Suprapubic skin (tissue), 4 donors: ENCODE measurements around the gene TBKBP1. TPM values are rescaled to one million over a fixed set of nuclear protein-coding genes. Genes with fewer than 3 reads are reported as not detected.

Experiments used
- DNase-seq, 2 donors: peaks; one replicate each; pipeline ENCODE4 v3.0.0-alpha.2; 2019; ENCODE audit warnings: low spot score in 2 of 2
- H3K27ac ChIP-seq: fragments of 200-600 bp; sonication (generic); one replicate; pipeline ENCODE4 v1.5.1; 2019
- H3K27me3 ChIP-seq: fragments of 200-600 bp; sonication (generic); one replicate; pipeline ENCODE4 v1.5.1; 2019
- H3K36me3 ChIP-seq: fragments of 200-600 bp; sonication (generic); one replicate; pipeline ENCODE4 v1.5.1; 2019
- H3K4me1 ChIP-seq: fragments of 200-600 bp; sonication (generic); one replicate; pipeline ENCODE4 v1.5.1; 2019
- H3K4me3 ChIP-seq: fragments of 200-600 bp; sonication (generic); one replicate; pipeline ENCODE4 v1.5.1; 2019; ENCODE audit warnings: mild to moderate bottlenecking
- H3K9me3 ChIP-seq: fragments of 200-600 bp; sonication (generic); one replicate; pipeline ENCODE4 v1.5.1; 2019
- EP300 ChIP-seq: sonication (generic); formaldehyde crosslinking; IDR thresholded peaks from one replicate; pipeline ENCODE4 v1.6.1; 2017; ENCODE audit warnings: antibody characterized with exemption
- POLR2A ChIP-seq, 2 donors: fragments of 450-650 bp; IDR thresholded peaks; one replicate each; pipeline ENCODE4 v1.6.1; 2017; ENCODE audit warnings: antibody characterized with exemption in 2 of 2, mild to moderate bottlenecking in 2 of 2, moderate library complexity in 2 of 2
- POLR2AphosphoS5 ChIP-seq, 3 donors: sonication (generic); formaldehyde crosslinking; IDR thresholded peaks; one replicate each; pipeline ENCODE4 v1.6.1; 2017; ENCODE audit warnings: antibody characterized with exemption in 3 of 3
- WGBS: methylation state at CpG from one replicate; pipeline ENCODE4 v1.1.5; 2018; 5-methylcytosine and 5-hydroxymethylcytosine counted together
- total RNA-seq, 4 donors: library from RNA; depleted of rRNA; stranded (reverse); fragments of >200 nt; gene quantifications; one replicate each; pipeline ENCODE4 v1.1.0, GENCODE V29; 2016
- TF ChIP-seq, protein P1 (sequence below), 2 donors: fragments of 200-600 bp in 1 of 2; fragments of 450-650 bp in 1 of 2; sonication (generic) in 1 of 2; IDR thresholded peaks; one replicate each; pipeline ENCODE4 v1.5.1; 2016 to 2019; ENCODE audit warnings: antibody characterized with exemption in 2 of 2, mild to moderate bottlenecking in 1 of 2, moderate library complexity in 1 of 2

The TBKBP1 gene
- total RNA-seq, 4 donors from 2014 or later: 4.9 to 10.5 (median 8.4) TPM

DNA sequence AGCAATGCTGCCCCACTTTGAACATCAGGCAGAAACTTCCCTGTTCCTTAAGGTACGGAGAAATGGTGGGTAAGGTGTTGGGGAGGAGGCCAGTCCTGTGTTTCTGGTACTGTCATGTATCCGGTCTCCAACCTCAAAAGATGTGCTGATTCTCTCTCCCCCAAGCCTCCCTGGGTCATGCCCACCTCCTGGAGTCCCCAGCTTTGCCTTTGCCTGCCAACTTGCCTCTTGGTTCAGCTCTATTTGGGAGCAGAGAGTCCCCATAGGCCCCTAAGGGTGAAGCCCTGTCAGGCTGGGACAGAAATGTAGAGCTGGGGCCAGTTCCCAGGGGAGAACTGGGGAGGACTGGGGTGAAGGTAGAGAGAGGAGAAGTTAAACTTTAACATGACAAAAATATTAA lies 37.4 kb downstream of the TBKBP1 start:
- H3K36me3 ChIP-seq: no peaks in the 10 kb centered on the region
- WGBS: 75% methylated on average over 2 of the region's 2 CpGs
- peak in 1 of 2 donors; percentile 29 for DNase-seq
- H3K27ac ChIP-seq: no peak overlapping the region
- TF ChIP-seq, protein P1, sequence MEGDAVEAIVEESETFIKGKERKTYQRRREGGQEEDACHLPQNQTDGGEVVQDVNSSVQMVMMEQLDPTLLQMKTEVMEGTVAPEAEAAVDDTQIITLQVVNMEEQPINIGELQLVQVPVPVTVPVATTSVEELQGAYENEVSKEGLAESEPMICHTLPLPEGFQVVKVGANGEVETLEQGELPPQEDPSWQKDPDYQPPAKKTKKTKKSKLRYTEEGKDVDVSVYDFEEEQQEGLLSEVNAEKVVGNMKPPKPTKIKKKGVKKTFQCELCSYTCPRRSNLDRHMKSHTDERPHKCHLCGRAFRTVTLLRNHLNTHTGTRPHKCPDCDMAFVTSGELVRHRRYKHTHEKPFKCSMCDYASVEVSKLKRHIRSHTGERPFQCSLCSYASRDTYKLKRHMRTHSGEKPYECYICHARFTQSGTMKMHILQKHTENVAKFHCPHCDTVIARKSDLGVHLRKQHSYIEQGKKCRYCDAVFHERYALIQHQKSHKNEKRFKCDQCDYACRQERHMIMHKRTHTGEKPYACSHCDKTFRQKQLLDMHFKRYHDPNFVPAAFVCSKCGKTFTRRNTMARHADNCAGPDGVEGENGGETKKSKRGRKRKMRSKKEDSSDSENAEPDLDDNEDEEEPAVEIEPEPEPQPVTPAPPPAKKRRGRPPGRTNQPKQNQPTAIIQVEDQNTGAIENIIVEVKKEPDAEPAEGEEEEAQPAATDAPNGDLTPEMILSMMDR (IDR thresholded peaks at IDR 0.05): no peak
- H3K9me3 ChIP-seq: no peaks in the 10 kb centered on the region
- no peak overlapping the region for H3K4me3 ChIP-seq
- peaks cover 65% of the 10 kb centered on the region for H3K27me3 ChIP-seq
- H3K4me1 ChIP-seq: peaks cover 14% of the 10 kb centered on the region

DNA sequence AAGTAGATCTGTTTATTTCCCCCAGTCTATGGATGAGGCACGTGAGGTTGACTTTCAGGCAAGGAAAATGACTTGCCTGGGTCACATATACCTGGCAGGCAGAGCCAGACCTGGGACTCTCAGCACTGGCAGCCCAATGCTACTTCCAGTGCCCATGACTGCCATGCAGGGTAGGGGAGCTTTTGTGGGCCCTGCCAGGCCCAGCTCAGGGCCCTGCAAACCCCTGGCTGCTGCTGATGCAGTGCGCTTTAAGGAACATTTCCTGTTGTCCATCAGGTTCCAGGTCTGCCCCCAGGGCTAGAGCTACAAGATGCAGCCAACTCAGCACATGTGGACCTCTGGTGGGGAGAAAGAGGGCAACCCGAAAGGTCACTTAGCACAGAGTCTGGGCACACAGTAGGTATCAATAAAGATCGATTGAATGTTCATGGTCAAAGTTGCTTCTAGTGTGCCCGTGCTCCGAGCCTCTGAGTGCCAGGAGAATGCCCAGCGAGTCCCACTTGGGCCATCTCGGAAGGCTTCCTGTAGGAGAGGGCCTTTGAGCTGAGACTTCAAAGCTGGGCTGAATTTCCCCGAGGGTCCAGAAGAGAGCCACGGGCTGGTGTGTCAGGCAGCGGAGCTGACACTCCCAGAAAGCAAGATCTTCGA lies 38.6 kb downstream of the TBKBP1 start:
- peaks cover 68% of the 10 kb centered on the region for H3K27me3 ChIP-seq
- WGBS: 55% methylated on average over 9 of the region's 12 CpGs
- no peaks in the 10 kb centered on the region for H3K9me3 ChIP-seq
- H3K27ac ChIP-seq: no peak overlapping the region
- TF ChIP-seq, protein P1 (IDR thresholded peaks at IDR 0.05): no peak
- no peak for TF ChIP-seq EP300
- TF ChIP-seq POLR2A (IDR thresholded peaks at IDR 0.05): no peak
- no peak for TF ChIP-seq POLR2AphosphoS5 (IDR thresholded peaks at IDR 0.05)
- H3K4me1 ChIP-seq: peaks cover 14% of the 10 kb centered on the region
- no peaks in the 10 kb centered on the region for H3K36me3 ChIP-seq
- DNase-seq: peak; percentile 20 to 48
- H3K4me3 ChIP-seq: peak overlapping the region; percentile 54

DNA sequence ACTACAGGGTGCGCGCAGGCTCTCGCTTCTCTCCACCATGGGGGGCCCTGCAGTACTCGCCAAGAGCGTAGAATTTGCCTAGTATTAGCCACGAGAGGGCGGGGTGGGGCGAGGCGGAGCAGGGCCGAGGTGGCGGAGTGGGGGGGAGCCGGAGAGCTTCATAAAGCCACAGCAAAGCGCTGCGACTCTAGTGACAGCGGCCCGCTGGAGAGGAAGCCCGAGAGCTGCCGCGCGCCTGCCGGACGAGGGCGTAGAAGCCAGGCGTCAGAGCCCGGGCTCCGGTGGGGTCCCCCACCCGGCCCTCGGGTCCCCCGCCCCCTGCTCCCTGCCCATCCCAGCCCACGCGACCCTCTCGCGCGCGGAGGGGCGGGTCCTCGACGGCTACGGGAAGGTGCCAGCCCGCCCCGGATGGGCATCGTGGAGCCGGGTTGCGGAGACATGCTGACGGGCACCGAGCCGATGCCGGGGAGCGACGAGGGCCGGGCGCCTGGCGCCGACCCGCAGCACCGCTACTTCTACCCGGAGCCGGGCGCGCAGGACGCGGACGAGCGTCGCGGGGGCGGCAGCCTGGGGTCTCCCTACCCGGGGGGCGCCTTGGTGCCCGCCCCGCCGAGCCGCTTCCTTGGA lies 39.2 kb downstream of the TBKBP1 start, which contains the start of gene TBX21:
Gene TBX21, plus strand, starts transcription at position 190 of the 627 bp plus-strand sequence. Its CDS starts 219 bp downstream, at position 409.
- H3K27ac ChIP-seq: no peak within 1 kb of the TSS
- WGBS: 0% methylated on average over 24 of the region's 73 CpGs
- peak within 1 kb of the TSS; percentile 54 for H3K4me3 ChIP-seq
- no peaks in the 10 kb centered on the region for H3K9me3 ChIP-seq
- H3K4me1 ChIP-seq: peaks cover 14% of the 10 kb centered on the region
- TF ChIP-seq, protein P1 (IDR thresholded peaks at IDR 0.05): no peak
- TF ChIP-seq POLR2AphosphoS5 (IDR thresholded peaks at IDR 0.05) (no peak), POLR2A (IDR thresholded peaks at IDR 0.05) (no peak), EP300 (no peak)
- H3K27me3 ChIP-seq: peaks cover 71% of the 10 kb centered on the region
- no peaks in the 10 kb centered on the region for H3K36me3 ChIP-seq
- DNase-seq: peak; percentile 72 to 79

DNA sequence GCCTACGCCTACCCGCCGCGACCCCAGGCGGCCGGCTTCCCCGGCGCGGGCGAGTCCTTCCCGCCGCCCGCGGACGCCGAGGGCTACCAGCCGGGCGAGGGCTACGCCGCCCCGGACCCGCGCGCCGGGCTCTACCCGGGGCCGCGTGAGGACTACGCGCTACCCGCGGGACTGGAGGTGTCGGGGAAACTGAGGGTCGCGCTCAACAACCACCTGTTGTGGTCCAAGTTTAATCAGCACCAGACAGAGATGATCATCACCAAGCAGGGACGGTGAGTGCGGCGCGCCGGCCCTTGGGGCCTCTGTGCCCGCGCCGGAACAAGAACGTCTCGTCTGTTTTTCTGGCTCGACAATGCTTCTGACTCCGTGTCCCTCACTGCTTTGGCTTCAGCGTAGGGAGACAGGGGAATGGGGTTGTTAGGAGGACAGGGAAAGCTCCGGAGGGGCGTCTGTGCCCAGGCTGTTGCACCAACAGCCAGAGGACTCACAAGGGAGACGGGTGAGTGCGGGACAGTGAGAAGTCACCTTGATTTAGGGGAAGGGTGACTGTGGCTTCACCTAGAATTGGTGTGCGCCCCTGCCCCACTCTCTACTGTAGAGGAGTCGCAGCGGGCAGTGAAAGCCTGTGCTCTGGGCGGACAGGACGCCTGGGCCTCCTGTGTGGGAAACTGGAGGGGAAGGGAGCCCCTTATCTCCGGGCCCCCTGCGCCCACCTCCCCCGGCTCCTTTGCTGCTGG lies 39.9 kb downstream of the TBKBP1 start:
- no peak overlapping the region for H3K27ac ChIP-seq
- DNase-seq: peak; percentile 50 to 69

More for the DNA sequence above, 39.9 kb downstream of the TBKBP1 start:
- peak overlapping the region; percentile 54 for H3K4me3 ChIP-seq
- no peaks in the 10 kb centered on the region for H3K9me3 ChIP-seq
- H3K4me1 ChIP-seq: peaks cover 14% of the 10 kb centered on the region
- TF ChIP-seq, protein P1 (IDR thresholded peaks at IDR 0.05): no peak
- no peak for TF ChIP-seq EP300
- TF ChIP-seq POLR2AphosphoS5 (IDR thresholded peaks at IDR 0.05): no peak
- TF ChIP-seq POLR2A (IDR thresholded peaks at IDR 0.05): no peak
- H3K36me3 ChIP-seq: no peaks in the 10 kb centered on the region
- WGBS: 61% methylated on average over 8 of the region's 60 CpGs
- peaks cover 66% of the 10 kb centered on the region for H3K27me3 ChIP-seq
